OCI-LY1 (cell line): ENCODE data around the gene REL.

Source experiments
- H2AFZ ChIP-seq: fragments of 200-600 bp; sonication (generic), shearing (Covaris generic); 2 replicates; pipeline ENCODE4 v1.6.0; 2014; ENCODE audit warnings: antibody characterized with exemption, mild to moderate bottlenecking, low read length
- H3F3A ChIP-seq: fragments of 200-600 bp; sonication (generic), shearing (Covaris generic); 2 replicates; pipeline ENCODE4 v1.6.0; 2014; ENCODE audit warnings: mild to moderate bottlenecking, antibody characterized with exemption, low read length, moderate library complexity; ENCODE audit not compliant: insufficient read depth
- H3K27ac ChIP-seq: fragments of 200-600 bp; sonication (generic); 2 replicates; pipeline ENCODE4 v1.5.1; 2014; ENCODE audit warnings: low read length, mixed run types, mild to moderate bottlenecking, low read depth; ENCODE audit not compliant: poor library complexity, severe bottlenecking
- H3K27me3 ChIP-seq: fragments of 200-600 bp; sonication (generic); 2 replicates; pipeline ENCODE4 v1.6.0; 2014; ENCODE audit warnings: antibody characterized with exemption, mild to moderate bottlenecking, low read length, moderate library complexity; ENCODE audit not compliant: insufficient read depth
- H3K36me3 ChIP-seq: fragments of 200-600 bp; sonication (generic); 2 replicates; pipeline ENCODE4 v1.6.1; 2014; ENCODE audit warnings: mild to moderate bottlenecking, antibody characterized with exemption, low read length, moderate library complexity, mixed read lengths; ENCODE audit not compliant: insufficient read depth
- H3K4me1 ChIP-seq: fragments of 200-600 bp; sonication (generic); 2 replicates; pipeline ENCODE4 v1.5.1; 2014; ENCODE audit warnings: mild to moderate bottlenecking, low read length, moderate library complexity; ENCODE audit not compliant: insufficient read depth, severe bottlenecking
- H3K4me2 ChIP-seq: fragments of 200-600 bp; sonication (generic), shearing (Covaris generic); 2 replicates; pipeline ENCODE4 v1.6.1; 2014; ENCODE audit warnings: low read length
- H3K4me3 ChIP-seq: fragments of 200-600 bp; sonication (generic); 2 replicates; pipeline ENCODE4 v1.5.1; 2014; ENCODE audit warnings: low read length, low read depth, mild to moderate bottlenecking, mixed read lengths; ENCODE audit not compliant: poor library complexity, severe bottlenecking
- H3K79me2 ChIP-seq: fragments of 200-600 bp; shearing (Covaris generic); 2 replicates; pipeline ENCODE4 v1.6.1; 2016; ENCODE audit warnings: mixed run types, low read length, mixed read lengths; ENCODE audit not compliant: insufficient read depth
- H3K9ac ChIP-seq: fragments of 200-600 bp; sonication (generic), shearing (Covaris generic); 2 replicates; pipeline ENCODE4 v1.6.1; 2014; ENCODE audit warnings: mild to moderate bottlenecking, low read length, mixed read lengths
- H3K9me2 ChIP-seq: fragments of 200-600 bp; sonication (generic), shearing (Covaris generic); 2 replicates; pipeline ENCODE4 v1.6.1; 2014; ENCODE audit warnings: low read depth, mild to moderate bottlenecking, low read length, mixed read lengths
- H3K9me3 ChIP-seq: fragments of 200-600 bp; shearing (Covaris generic); 2 replicates; pipeline ENCODE4 v1.6.1; 2014; ENCODE audit warnings: low read length, mixed read lengths
- H4K20me1 ChIP-seq: fragments of 200-600 bp; sonication (generic), shearing (Covaris generic); 2 replicates; pipeline ENCODE4 v1.6.0; 2016; ENCODE audit warnings: mild to moderate bottlenecking, low read length; ENCODE audit not compliant: insufficient read depth
- EZH2 ChIP-seq: fragments of 200-600 bp; sonication (generic), shearing (Covaris generic); IDR thresholded peaks from 2 replicates; pipeline ENCODE4 v1.8.0; 2017; ENCODE audit warnings: borderline replicate concordance, mixed run types, mild to moderate bottlenecking, antibody characterized with exemption, low read length, moderate library complexity, mixed read lengths
- TF ChIP-seq, protein P1 (sequence below): fragments of 200-600 bp; sonication (generic), shearing (Covaris generic); IDR thresholded peaks from 2 replicates; pipeline ENCODE4 v1.5.1; 2017; ENCODE audit warnings: mild to moderate bottlenecking, antibody characterized with exemption, low read length, moderate library complexity, mixed read lengths

REL gene

DNA sequence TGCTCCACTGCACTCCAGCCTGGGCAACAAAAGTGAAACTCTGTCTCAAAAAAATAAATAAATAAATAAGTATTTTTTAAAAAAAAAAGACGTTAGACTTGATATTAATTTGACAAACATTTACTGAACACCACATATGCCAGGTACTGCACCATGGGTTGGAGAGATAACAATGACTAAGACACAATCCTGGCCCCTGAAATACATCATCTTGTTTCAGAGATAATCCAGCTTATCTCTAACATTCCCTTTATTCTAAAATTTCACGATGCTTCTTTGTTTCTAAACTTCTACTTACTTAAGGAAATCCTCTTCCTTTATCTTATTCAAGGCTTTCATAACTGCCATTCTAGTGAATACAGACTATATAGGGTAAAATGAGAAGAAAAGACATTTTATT, 81.2 kb downstream of the REL start:
- Histone ChIP-seq H3F3A (no peaks in the 10 kb centered on the region), H3K9me3 (no peaks in the 10 kb centered on the region), H4K20me1 (no peaks in the 10 kb centered on the region), H3K9me2 (no peaks in the 10 kb centered on the region), H3K36me3 (no peaks in the 10 kb centered on the region), H3K9ac (no peak overlapping the region), H3K4me3 (no peak overlapping the region), H3K79me2 (no peaks in the 10 kb centered on the region), H2AFZ (no peak overlapping the region), H3K4me1 (peaks cover 31% of the 10 kb centered on the region), H3K27ac (no peak overlapping the region), H3K4me2 (no peak overlapping the region), H3K27me3 (no peaks in the 10 kb centered on the region)
- TF ChIP-seq EZH2 = no peak
- TF ChIP-seq, protein P1, sequence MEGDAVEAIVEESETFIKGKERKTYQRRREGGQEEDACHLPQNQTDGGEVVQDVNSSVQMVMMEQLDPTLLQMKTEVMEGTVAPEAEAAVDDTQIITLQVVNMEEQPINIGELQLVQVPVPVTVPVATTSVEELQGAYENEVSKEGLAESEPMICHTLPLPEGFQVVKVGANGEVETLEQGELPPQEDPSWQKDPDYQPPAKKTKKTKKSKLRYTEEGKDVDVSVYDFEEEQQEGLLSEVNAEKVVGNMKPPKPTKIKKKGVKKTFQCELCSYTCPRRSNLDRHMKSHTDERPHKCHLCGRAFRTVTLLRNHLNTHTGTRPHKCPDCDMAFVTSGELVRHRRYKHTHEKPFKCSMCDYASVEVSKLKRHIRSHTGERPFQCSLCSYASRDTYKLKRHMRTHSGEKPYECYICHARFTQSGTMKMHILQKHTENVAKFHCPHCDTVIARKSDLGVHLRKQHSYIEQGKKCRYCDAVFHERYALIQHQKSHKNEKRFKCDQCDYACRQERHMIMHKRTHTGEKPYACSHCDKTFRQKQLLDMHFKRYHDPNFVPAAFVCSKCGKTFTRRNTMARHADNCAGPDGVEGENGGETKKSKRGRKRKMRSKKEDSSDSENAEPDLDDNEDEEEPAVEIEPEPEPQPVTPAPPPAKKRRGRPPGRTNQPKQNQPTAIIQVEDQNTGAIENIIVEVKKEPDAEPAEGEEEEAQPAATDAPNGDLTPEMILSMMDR = no peak

DNA sequence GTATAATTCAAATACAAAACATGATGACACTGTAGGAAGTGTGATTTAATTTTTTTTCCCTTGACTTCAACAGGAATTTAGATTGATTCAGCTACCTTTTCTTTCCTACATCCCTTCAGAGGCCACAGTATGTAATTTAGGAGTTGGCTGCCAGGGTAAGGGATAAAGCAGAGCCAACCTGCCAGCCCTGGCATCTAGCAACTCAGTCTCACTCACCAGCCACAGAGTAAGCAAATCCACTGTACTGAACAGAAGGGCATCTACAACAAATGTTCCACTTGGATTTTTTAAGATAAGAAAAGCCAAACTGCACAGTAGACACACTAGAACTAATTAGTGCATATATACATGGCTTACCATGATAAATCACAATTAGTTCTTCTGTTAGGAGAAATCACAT, 81.8 kb downstream of the REL start:
- no peak for TF ChIP-seq EZH2
- no peaks in the 10 kb centered on the region for H3K9me3 ChIP-seq
- no peaks in the 10 kb centered on the region for H3K9me2 ChIP-seq
- H3K4me1 ChIP-seq = peaks cover 36% of the 10 kb centered on the region
- no peaks in the 10 kb centered on the region for H3K27me3 ChIP-seq
- no peaks in the 10 kb centered on the region for H3K36me3 ChIP-seq
- no peak overlapping the region for H3K4me3 ChIP-seq
- H3F3A ChIP-seq = no peaks in the 10 kb centered on the region
- H4K20me1 ChIP-seq = no peaks in the 10 kb centered on the region
- no peak overlapping the region for H3K9ac ChIP-seq
- H3K79me2 ChIP-seq = no peaks in the 10 kb centered on the region
- H3K27ac ChIP-seq = no peak overlapping the region
- no peak overlapping the region for H2AFZ ChIP-seq
- no peak overlapping the region for H3K4me2 ChIP-seq

DNA sequence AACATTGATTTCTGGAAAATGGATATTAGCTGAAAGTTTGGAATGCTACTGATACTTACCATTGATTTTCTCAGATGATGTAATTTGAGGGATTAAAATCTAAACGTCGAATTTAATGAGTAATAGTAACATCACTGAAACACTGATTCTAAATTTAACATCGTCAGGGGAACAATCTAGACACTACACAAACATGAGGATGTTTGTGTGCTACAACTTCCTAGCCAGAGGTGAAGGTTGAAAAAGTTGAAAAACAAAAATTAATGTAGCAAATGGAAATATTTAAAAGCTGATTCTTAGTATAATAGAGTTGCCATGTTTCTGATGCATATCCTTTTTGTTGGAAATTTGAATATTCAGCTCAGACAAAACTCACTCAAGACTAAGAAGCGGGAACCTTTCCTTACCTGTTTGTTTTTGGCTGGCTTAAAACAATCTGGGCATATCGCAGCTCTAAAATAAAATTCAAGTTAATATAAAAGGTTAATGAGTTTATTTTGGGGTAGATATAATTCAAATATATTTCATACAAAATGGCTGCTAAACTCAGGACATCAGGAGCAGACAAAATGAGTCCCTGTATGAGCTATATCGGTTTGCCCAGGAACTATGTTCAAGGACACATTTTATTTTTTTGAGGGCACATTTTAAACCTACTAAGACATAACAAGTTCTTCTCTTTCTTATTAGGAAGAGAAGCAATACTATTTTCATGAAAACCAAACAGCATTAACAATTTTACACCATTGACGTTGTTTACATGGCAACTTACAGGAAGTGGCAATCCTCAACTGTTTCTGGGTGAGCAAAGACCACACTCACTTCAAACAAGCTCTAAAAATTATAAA, 83.5 kb downstream of the REL start:
- no peak for TF ChIP-seq EZH2
- TF ChIP-seq, protein P1 = no peak
- Histone ChIP-seq H3K27ac (peak overlapping the region; percentile 51), H3K9me3 (no peaks in the 10 kb centered on the region), H4K20me1 (no peaks in the 10 kb centered on the region), H3F3A (no peaks in the 10 kb centered on the region), H3K4me3 (no peak overlapping the region), H3K9ac (no peak overlapping the region), H3K79me2 (no peaks in the 10 kb centered on the region), H3K9me2 (no peaks in the 10 kb centered on the region), H3K36me3 (no peaks in the 10 kb centered on the region), H3K4me2 (no peak overlapping the region), H3K4me1 (peaks cover 52% of the 10 kb centered on the region), H2AFZ (peak overlapping the region; percentile 83; the same call in 1 of the 2 replicates), H3K27me3 (no peaks in the 10 kb centered on the region)

DNA sequence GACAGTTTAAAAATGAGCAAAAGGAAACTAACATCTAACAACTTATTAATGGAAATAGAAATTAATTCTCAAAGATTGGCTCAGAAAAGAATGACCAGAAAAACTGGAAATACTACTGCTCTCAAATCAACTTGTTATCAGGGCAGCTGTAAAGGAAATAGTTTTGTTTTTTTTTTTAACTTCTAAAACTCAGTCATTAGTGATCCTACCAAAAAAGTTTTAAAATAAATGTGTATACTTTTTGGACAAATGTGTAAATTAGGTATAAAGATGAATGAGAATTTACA, 84.1 kb downstream of the REL start:
- H4K20me1 ChIP-seq = no peaks in the 10 kb centered on the region
- TF ChIP-seq, protein P1 = no peak
- no peak for TF ChIP-seq EZH2
- H3K79me2 ChIP-seq = no peaks in the 10 kb centered on the region
- H3K27me3 ChIP-seq = no peaks in the 10 kb centered on the region
- peak overlapping the region; percentile 51 for H3K27ac ChIP-seq
- H3K9ac ChIP-seq = no peak overlapping the region
- H3K9me2 ChIP-seq = no peaks in the 10 kb centered on the region
- no peak overlapping the region for H3K4me2 ChIP-seq
- H2AFZ ChIP-seq = peak overlapping the region; percentile 83; the same call in 1 of the 2 replicates
- H3K9me3 ChIP-seq = no peaks in the 10 kb centered on the region
- no peaks in the 10 kb centered on the region for H3F3A ChIP-seq
- peaks cover 58% of the 10 kb centered on the region for H3K4me1 ChIP-seq
- no peaks in the 10 kb centered on the region for H3K36me3 ChIP-seq
- no peak overlapping the region for H3K4me3 ChIP-seq
